Regular cardiac myocyte (primary cell): ENCODE measurements around the gene ETS2. TPM values are rescaled to one million over a fixed set of nuclear protein-coding genes. Genes with fewer than 3 reads are reported as not detected.

Experiments
- total RNA-seq: library from RNA; depleted of rRNA; stranded (reverse); fragments of >200 nt; gene quantifications from 2 replicates; pipeline ENCODE4 v1.2.3, GENCODE V29; 2014

The ETS2 gene
- 14.4 and 25.9 TPM in 2 replicates for total RNA-seq

GRCh38 chr21:38805328-38806152, at the start of gene ETS2:
TSS of gene ETS2 (plus strand) at chr21:38805929. CDS start at chr21:38810035, 4,106 bp downstream.

